Common myeloid progenitor, CD34-positive (primary cell): ENCODE results near the gene IGF2R.

Source experiments
- CTCF ChIA-PET: fragments of 350-600 bp; sonication (Branson Sonifier 250); formaldehyde crosslinking; loops from one replicate; lab custom pipeline; 2021; ENCODE audit warnings: antibody characterized with exemption; lab: Charles Lee
- POLR2A ChIA-PET: fragments of 350-600 bp; sonication (Branson Sonifier 250); formaldehyde crosslinking; loops from one replicate; lab custom pipeline; 2021; ENCODE audit warnings: antibody characterized with exemption; lab: Charles Lee
- DNase-seq, 3 donors: peaks; one replicate each; pipeline versions ENCODE4 v3.0.0 to v3.0.0-alpha.2; 2013
- H3K27ac ChIP-seq, 2 experiments: 1 replicate in 1 of 2; 2 replicates in 1 of 2; pipeline ENCODE4 v1.7.0; 2013; ENCODE audit warnings: inconsistent platforms in 2 of 2, low read length in 2 of 2, mild to moderate bottlenecking in 2 of 2, low read depth in 1 of 2, moderate library complexity in 1 of 2; ENCODE audit not compliant: severe bottlenecking in 2 of 2, insufficient read depth in 1 of 2, poor library complexity in 1 of 2
- H3K27me3 ChIP-seq, 5 experiments: replicated peaks in 2 of 5; 1 replicate in 3 of 5; 2 replicates in 2 of 5; pipeline versions ENCODE4 v1.6.1 to v1.7.0; 2013; ENCODE audit warnings: low read length in 4 of 5, mild to moderate bottlenecking in 2 of 5, moderate library complexity in 2 of 5, inconsistent platforms in 1 of 5; ENCODE audit not compliant: insufficient read depth in 5 of 5, control insufficient read depth in 4 of 5
- H3K36me3 ChIP-seq, 4 experiments: 1 replicate in 2 of 4; 2 replicates in 2 of 4; pipeline versions ENCODE4 v1.6.1 to v1.7.0; 2013; ENCODE audit warnings: low read length in 3 of 4, control low read depth in 1 of 4, mild to moderate bottlenecking in 1 of 4; ENCODE audit not compliant: control insufficient read depth in 4 of 4, insufficient read depth in 4 of 4
- H3K4me1 ChIP-seq, 4 experiments: 1 replicate in 3 of 4; 2 replicates in 1 of 4; pipeline versions ENCODE4 v1.6.1 to v1.7.1; 2013; ENCODE audit warnings: low read length in 3 of 4, mild to moderate bottlenecking in 3 of 4, control low read depth in 1 of 4, inconsistent platforms in 1 of 4, moderate library complexity in 1 of 4; ENCODE audit not compliant: control insufficient read depth in 4 of 4, insufficient read depth in 4 of 4; ENCODE audit errors: control extremely low read depth in 1 of 4
- H3K4me3 ChIP-seq, 7 experiments: 1 replicate in 4 of 7; 2 replicates in 3 of 7; pipeline versions ENCODE4 v1.5.1 to v1.7.0; 2013; ENCODE audit warnings: mild to moderate bottlenecking in 7 of 7, low read length in 6 of 7, moderate library complexity in 6 of 7, inconsistent platforms in 2 of 7, low read depth in 2 of 7, control low read depth in 1 of 7; ENCODE audit not compliant: insufficient read depth in 4 of 7, control insufficient read depth in 1 of 7; ENCODE audit errors: extremely low read depth in 1 of 7
- H3K9me3 ChIP-seq, 5 experiments: 1 replicate in 4 of 5; 2 replicates in 1 of 5; pipeline versions ENCODE4 v1.6.1 to v1.7.1; 2013; ENCODE audit warnings: low read length in 4 of 5, mild to moderate bottlenecking in 2 of 5, inconsistent platforms in 1 of 5, low read depth in 1 of 5, moderate library complexity in 1 of 5; ENCODE audit not compliant: control insufficient read depth in 4 of 5, insufficient read depth in 2 of 5; ENCODE audit errors: control extremely low read depth in 1 of 5
- WGBS: methylation state at CpG from one replicate; pipeline ENCODE4 v1.1.5; 2013; ENCODE audit not compliant: insufficient coverage; 5-methylcytosine and 5-hydroxymethylcytosine counted together

The IGF2R gene

DNA sequence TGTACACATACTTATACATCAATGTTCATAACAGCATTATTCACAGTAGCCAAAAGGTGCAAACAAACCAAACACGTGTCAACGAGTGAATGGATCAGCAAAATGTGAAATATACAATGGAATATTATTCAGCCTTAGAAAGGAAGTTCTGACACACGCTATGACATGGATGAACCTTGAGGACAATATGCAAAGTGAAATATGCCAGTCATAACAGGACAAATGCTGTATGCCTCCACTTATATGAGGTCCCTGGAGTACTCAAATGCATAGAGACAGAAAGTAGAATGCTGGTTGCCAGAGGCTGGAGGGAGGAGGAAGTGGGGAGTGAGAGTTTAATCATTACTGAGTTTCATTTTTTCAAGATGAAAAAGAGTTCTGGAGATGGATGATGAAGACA lies 37.8 kb upstream of the IGF2R start:
- CTCF ChIA-PET: interaction anchor here (1.0 kb wide), 1 partner anchor 29 kb away, joined by 3 read pairs; no protein-coding TSS in a partner anchor
- POLR2A ChIA-PET: no interaction called here
- no peaks in the 10 kb centered on the region for H3K36me3 ChIP-seq
- no peak for DNase-seq
- peaks cover 0 to 7% (median 2%) of the 10 kb centered on the region in 4 experiments for H3K4me1 ChIP-seq
- no CpG with 5 or more reads among the region's 3 CpGs for WGBS
- H3K27me3 ChIP-seq: peaks cover 0 to 18% (median 11%) of the 10 kb centered on the region in 5 experiments
- peaks cover 0 to 4% (median 3%) of the 10 kb centered on the region in 5 experiments for H3K9me3 ChIP-seq
- H3K4me3 ChIP-seq: no peak overlapping the region
- no peak overlapping the region for H3K27ac ChIP-seq

DNA sequence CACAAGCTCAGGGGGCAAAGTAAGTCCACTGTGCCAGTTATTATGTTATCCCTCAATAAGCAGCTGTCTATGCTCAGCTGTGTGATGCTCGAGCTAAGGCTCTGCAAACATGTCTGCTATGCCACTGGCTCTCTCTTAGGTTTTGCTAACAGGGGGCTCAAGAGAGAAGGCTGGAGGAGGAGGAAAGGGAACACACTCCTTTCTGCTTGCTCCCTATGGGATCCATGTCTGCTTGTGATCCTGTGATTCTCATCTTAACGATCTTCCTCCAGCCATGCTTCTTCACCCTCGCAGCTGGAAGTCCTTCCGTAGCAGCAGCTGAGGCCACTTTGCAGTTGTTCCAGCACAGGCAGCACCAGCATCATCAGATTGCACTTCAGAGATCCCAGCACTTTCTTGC lies 37.0 kb upstream of the IGF2R start:
- no peak overlapping the region for H3K4me3 ChIP-seq
- H3K36me3 ChIP-seq: no peaks in the 10 kb centered on the region
- no peak overlapping the region for H3K27ac ChIP-seq
- WGBS: 90% methylated on average over 4 of the region's 4 CpGs
- no peak for DNase-seq
- peaks cover 0 to 7% (median 2%) of the 10 kb centered on the region in 4 experiments for H3K4me1 ChIP-seq
- ChIA-PET POLR2A (no interaction called here), CTCF (no interaction called here)
- H3K9me3 ChIP-seq: peaks cover 0 to 4% (median 3%) of the 10 kb centered on the region in 5 experiments
- peaks cover 0 to 18% (median 11%) of the 10 kb centered on the region in 5 experiments for H3K27me3 ChIP-seq

DNA sequence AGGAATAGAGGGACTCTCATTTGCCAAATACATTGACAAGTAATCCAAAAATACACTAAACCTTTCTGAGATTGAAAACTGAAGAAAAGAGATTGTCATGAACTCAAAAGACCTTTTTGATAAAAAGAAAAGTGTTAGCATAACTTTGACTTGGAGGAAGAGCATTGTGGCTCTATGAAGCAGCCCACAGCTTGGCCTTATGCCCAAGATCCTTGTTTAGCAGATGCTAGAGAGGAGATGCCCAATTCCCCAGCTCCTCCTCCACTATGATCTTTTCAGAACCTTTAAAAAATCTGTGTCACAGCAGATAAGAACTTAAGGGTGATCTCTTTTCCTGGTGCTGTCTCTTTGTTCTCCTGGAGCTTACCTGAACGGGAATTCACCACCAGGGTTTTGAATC lies 35.8 kb upstream of the IGF2R start:
- WGBS: 75% methylated on average over 1 of the region's 1 CpG
- POLR2A ChIA-PET: no interaction called here
- no peak for DNase-seq
- Histone ChIP-seq H3K27me3 (peaks cover 0 to 18% (median 11%) of the 10 kb centered on the region in 5 experiments), H3K36me3 (no peaks in the 10 kb centered on the region), H3K27ac (no peak overlapping the region), H3K4me3 (no peak overlapping the region), H3K9me3 (peaks cover 0 to 4% (median 3%) of the 10 kb centered on the region in 5 experiments), H3K4me1 (peaks cover 0 to 7% (median 2%) of the 10 kb centered on the region in 4 experiments)
- CTCF ChIA-PET: interaction anchor here (0.7 to 1.0 kb wide), 3 partner anchors 9 to 70 kb away, joined by 3 read pairs; no protein-coding TSS in a partner anchor

- no peak for DNase-seq
- peaks cover 2 to 4% (median 3%) of the 10 kb centered on the region in 5 experiments for H3K9me3 ChIP-seq
- no peak overlapping the region for H3K4me3 ChIP-seq
- no peak overlapping the region for H3K27ac ChIP-seq
- POLR2A ChIA-PET: no interaction called here
- peaks cover 0 to 7% (median 2%) of the 10 kb centered on the region in 4 experiments for H3K4me1 ChIP-seq
- H3K36me3 ChIP-seq: no peaks in the 10 kb centered on the region
- CTCF ChIA-PET: no interaction called here
- peaks cover 0 to 20% (median 11%) of the 10 kb centered on the region in 5 experiments for H3K27me3 ChIP-seq
- 100% methylated on average over 2 of the region's 4 CpGs for WGBS
Observed at GRCh38 chr6:159934181-159934580, 34.7 kb upstream of the IGF2R start.

GRCh38 chr6:159935065-159935464 lies 33.8 kb upstream of the IGF2R start:
- POLR2A ChIA-PET: no interaction called here
- Histone ChIP-seq H3K9me3 (peaks cover 2 to 4% (median 3%) of the 10 kb centered on the region in 5 experiments), H3K4me1 (no peaks in the 10 kb centered on the region), H3K36me3 (no peaks in the 10 kb centered on the region), H3K27me3 (peaks cover 0 to 23% (median 12%) of the 10 kb centered on the region in 5 experiments), H3K4me3 (no peak overlapping the region), H3K27ac (no peak overlapping the region)
- 100% methylated on average over 2 of the region's 2 CpGs for WGBS
- CTCF ChIA-PET: no interaction called here
- no peak for DNase-seq

GRCh38 chr6:159935633-159936032 lies 33.2 kb upstream of the IGF2R start:
- Histone ChIP-seq H3K9me3 (peaks cover 2 to 4% (median 3%) of the 10 kb centered on the region in 5 experiments), H3K4me1 (no peaks in the 10 kb centered on the region), H3K27ac (no peak overlapping the region), H3K27me3 (peaks cover 0 to 23% (median 12%) of the 10 kb centered on the region in 5 experiments), H3K36me3 (no peaks in the 10 kb centered on the region), H3K4me3 (no peak overlapping the region)
- DNase-seq: no peak
- ChIA-PET CTCF (no interaction called here), POLR2A (no interaction called here)
- WGBS: 100% methylated on average over 2 of the region's 2 CpGs

DNA sequence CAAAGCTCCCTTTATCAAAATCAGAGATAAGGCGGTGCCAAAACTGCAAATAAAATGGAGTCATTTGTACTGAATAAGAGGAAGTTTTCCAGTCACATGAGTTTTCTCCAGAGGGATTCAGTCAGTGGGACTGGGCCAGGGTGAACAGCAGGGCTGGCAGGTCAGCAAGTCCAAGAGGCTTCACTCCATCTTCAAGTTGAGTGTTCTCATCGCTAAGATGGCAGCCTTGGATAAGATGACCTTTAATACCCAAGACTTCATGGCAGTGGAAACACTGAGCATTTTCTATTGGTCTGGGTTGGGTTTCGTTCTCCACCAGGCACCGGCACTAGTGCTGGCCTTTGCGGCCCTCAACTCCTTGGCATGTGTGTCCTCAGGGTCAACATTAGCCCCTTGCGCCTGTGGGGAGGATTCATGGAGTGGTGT lies 29.3 kb upstream of the IGF2R start:
- POLR2A ChIA-PET: no interaction called here

More for the DNA sequence above, 29.3 kb upstream of the IGF2R start:
- Histone ChIP-seq H3K27ac (no peak overlapping the region), H3K36me3 (no peaks in the 10 kb centered on the region), H3K4me3 (no peak overlapping the region), H3K4me1 (no peaks in the 10 kb centered on the region), H3K9me3 (peaks cover 5 to 17% (median 14%) of the 10 kb centered on the region in 5 experiments), H3K27me3 (peaks cover 0 to 32% (median 10%) of the 10 kb centered on the region in 5 experiments)
- WGBS: 98% methylated on average over 5 of the region's 6 CpGs
- CTCF ChIA-PET: interaction anchor here (1.8 kb wide), 1 partner anchor 76 kb away, joined by 7 read pairs; no protein-coding TSS in a partner anchor
- no peak for DNase-seq
